ENCODE measurements around the gene KMT2E. TPM values are rescaled to one million over a fixed set of nuclear protein-coding genes. Genes with fewer than 3 reads are reported as not detected.
A peak's percentile ranks its signal among the peaks of the same experiment; 100 is the strongest.
"Not testable (repeated sequence)": the region's sequence is repeated elsewhere in the genome, so short reads cannot be mapped to it uniquely, and the experiment has no call there.

The KMT2E gene
- total RNA-seq, 1 donor from 2014 or later: 75.6 TPM

DNA sequence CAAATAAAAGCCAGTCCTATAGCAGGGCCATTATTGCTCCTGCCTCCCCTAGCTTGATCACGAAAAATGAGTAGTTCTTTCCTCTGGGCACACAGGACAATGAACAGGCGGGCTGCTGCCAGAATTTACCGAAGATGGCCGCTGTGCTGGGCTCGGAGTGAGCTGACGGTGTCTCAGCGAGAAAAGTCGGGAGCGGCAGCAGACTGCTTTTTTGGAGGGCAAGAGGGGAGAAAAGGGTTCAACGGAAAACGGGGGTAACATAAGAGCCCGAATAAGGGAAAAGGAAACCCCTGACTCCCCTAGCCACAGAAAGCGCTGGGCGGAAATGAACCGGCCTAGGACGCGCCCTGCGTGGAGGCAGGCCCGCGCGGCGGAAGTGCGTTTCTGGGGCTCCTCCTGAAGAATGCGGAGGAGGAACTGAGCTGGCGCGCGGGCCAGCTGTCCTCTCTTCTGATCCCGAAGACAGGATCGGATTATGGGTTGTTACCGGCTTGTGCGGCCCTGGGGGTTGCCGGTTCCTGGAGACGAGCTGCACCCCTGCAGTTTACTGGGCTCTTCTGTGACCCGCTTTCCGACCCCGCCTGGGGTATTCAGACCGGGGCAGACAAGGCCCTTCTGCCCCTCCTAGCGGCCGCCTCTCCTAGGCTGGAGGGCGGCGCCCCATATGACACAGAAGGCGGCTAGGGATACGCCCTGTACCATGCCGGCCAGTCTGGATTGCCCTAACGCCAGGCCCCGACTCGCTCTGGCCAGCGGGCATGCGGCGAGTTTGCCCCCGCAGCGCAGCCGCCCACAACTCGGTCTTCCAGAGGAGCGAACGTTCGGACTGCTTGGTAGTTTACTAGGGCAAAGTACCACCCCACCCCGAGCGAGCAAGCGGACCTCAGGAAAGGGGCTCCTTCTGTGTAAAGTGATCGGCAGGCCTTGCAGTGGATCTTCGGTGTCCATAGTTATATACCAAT is 30.1 kb upstream of the KMT2E start:
- H3K4me1 Mint-ChIP-seq (ENCODE audit: unreplicated experiment): peaks cover 74% of the 10 kb centered on the region
- H3K27me3 Mint-ChIP-seq (ENCODE audit: unreplicated experiment): no peaks in the 10 kb centered on the region
- TF ChIP-seq, protein P1, sequence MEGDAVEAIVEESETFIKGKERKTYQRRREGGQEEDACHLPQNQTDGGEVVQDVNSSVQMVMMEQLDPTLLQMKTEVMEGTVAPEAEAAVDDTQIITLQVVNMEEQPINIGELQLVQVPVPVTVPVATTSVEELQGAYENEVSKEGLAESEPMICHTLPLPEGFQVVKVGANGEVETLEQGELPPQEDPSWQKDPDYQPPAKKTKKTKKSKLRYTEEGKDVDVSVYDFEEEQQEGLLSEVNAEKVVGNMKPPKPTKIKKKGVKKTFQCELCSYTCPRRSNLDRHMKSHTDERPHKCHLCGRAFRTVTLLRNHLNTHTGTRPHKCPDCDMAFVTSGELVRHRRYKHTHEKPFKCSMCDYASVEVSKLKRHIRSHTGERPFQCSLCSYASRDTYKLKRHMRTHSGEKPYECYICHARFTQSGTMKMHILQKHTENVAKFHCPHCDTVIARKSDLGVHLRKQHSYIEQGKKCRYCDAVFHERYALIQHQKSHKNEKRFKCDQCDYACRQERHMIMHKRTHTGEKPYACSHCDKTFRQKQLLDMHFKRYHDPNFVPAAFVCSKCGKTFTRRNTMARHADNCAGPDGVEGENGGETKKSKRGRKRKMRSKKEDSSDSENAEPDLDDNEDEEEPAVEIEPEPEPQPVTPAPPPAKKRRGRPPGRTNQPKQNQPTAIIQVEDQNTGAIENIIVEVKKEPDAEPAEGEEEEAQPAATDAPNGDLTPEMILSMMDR (IDR thresholded peaks at IDR 0.05): peak; percentile 62
- peak; percentile 91 for DNase-seq (ENCODE audit: extremely low spot score, unreplicated experiment)
- no peaks in the 10 kb centered on the region for H3K9me3 Mint-ChIP-seq (ENCODE audit: unreplicated experiment)
- peak overlapping the region; percentile 99 for H3K4me3 Mint-ChIP-seq (ENCODE audit: unreplicated experiment)
- peak overlapping the region; percentile 100 for H3K27ac Mint-ChIP-seq (ENCODE audit: unreplicated experiment)
- H3K36me3 Mint-ChIP-seq (ENCODE audit: unreplicated experiment): peaks cover 9% of the 10 kb centered on the region

DNA sequence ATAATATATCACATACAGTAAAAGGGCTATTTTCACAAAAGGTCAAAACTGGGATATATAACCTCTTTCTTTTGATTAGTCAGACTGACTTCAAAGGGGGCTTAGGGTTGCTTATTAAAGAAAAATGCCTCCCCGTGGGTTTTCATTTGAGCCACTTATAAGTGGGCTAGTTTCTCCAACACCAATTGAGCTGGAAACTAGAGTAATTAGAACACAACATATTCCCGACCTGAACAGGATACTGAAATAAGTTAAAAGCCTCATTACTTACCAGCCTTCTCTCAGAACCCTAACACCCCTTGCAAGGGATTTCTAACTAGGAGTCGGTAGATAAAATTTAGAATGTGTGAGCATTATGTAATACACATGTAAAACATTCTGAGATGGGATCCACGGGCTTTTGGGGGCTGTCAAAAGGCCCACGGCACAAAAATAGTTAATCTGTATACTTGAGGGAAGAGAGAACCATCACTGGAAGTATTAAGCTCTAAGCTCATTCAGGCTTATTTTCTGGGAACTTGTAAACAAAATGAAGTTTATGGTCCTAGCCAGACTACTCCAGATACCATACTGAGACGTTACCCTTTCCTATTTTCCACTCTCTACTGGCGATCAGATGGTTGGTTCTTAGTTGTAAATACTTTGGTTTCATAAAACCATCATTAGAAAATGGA is 29.3 kb upstream of the KMT2E start:
- peaks cover 68% of the 10 kb centered on the region for H3K4me1 Mint-ChIP-seq (ENCODE audit: unreplicated experiment)
- DNase-seq (ENCODE audit: extremely low spot score, unreplicated experiment): no peak
- peaks cover 10% of the 10 kb centered on the region for H3K36me3 Mint-ChIP-seq (ENCODE audit: unreplicated experiment)
- peak overlapping the region; percentile 99 for H3K4me3 Mint-ChIP-seq (ENCODE audit: unreplicated experiment)
- no peaks in the 10 kb centered on the region for H3K27me3 Mint-ChIP-seq (ENCODE audit: unreplicated experiment)
- TF ChIP-seq, protein P1 (IDR thresholded peaks at IDR 0.05): no peak
- H3K27ac Mint-ChIP-seq (ENCODE audit: unreplicated experiment): peak overlapping the region; percentile 100
- no peaks in the 10 kb centered on the region for H3K9me3 Mint-ChIP-seq (ENCODE audit: unreplicated experiment)

DNA sequence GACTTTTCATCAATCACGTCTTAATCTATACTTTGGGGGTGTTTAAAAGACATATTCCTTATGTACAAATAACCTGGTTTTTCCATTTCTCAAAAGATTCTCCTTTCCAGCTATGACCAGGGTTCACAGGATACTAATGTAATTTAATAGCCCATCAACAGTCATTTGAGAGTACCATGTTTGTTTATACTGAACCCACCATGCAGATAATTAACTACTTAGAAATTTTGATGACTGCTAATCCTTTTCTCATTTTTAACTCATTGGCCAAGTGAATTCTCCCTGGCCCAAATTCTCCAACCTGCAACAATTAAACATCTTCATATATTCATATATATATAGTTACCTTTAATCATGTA is 28.8 kb upstream of the KMT2E start:
- H3K36me3 Mint-ChIP-seq (ENCODE audit: unreplicated experiment): peaks cover 14% of the 10 kb centered on the region
- no peak overlapping the region for H3K4me3 Mint-ChIP-seq (ENCODE audit: unreplicated experiment)
- no peaks in the 10 kb centered on the region for H3K9me3 Mint-ChIP-seq (ENCODE audit: unreplicated experiment)
- no peaks in the 10 kb centered on the region for H3K27me3 Mint-ChIP-seq (ENCODE audit: unreplicated experiment)
- H3K27ac Mint-ChIP-seq (ENCODE audit: unreplicated experiment): peak overlapping the region; percentile 100
- TF ChIP-seq, protein P1 (IDR thresholded peaks at IDR 0.05): no peak
- H3K4me1 Mint-ChIP-seq (ENCODE audit: unreplicated experiment): peaks cover 64% of the 10 kb centered on the region
- no peak for DNase-seq (ENCODE audit: extremely low spot score, unreplicated experiment)

DNA sequence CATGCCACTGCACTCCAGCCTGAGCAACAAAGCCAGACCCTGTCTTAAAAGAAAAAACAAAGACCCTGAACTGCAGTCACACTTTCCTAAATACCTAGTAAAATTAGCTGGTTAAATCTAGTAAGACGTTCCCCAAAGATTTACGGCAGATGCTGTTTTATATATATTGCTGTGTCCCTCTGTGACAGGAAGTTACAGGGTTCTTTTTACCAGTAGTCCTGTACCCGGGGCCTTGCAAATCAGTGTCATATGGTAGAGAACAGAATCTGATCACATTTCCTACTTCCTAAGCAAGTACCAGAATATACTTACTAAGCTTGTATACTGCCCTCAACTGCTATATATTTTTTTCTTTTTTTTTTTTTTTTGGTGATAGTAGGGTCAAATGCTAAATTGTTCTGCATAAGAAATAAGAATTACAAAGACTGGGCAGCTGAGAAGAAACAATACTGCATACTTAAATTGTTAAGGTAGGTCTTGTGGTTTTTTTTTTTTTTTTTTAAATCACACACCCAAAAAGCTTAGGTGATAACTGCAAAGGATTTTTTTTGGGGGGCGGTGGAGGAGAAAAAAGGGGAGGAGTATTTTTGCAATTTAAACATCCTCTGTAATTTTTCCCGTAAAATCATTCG is 27.3 kb upstream of the KMT2E start:
- Mint-ChIP-seq H3K4me1 (ENCODE audit: unreplicated experiment) (peaks cover 59% of the 10 kb centered on the region), H3K27me3 (ENCODE audit: unreplicated experiment) (no peaks in the 10 kb centered on the region), H3K27ac (ENCODE audit: unreplicated experiment) (peak overlapping the region; percentile 56), H3K36me3 (ENCODE audit: unreplicated experiment) (peaks cover 17% of the 10 kb centered on the region), H3K9me3 (ENCODE audit: unreplicated experiment) (no peaks in the 10 kb centered on the region), H3K4me3 (ENCODE audit: unreplicated experiment) (no peak overlapping the region)
- no peak for DNase-seq (ENCODE audit: extremely low spot score, unreplicated experiment)
- TF ChIP-seq, protein P1 (IDR thresholded peaks at IDR 0.05): no peak

DNA sequence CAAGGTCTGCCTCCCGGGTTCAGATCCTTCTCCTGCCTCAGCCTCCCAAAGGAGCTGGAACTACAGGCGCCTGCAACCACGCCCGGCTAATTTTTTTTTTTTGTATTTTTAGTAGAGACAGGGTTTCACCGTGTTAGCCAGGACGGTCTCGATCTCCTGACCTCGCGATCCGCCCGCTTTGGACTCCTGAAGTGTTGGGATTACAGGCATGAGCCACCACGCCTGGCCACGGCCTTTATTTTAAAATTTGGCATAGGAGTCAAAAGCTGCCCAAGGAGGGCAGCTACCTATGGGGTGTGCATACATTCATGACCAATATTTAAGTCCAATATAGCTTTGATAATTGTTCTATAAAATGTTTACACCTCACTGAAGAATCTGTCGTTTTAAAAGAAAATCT is 26.6 kb upstream of the KMT2E start:
- not testable (repeated sequence) for H3K27ac Mint-ChIP-seq (ENCODE audit: unreplicated experiment); H3K4me3 Mint-ChIP-seq (ENCODE audit: unreplicated experiment); H3K27me3 Mint-ChIP-seq (ENCODE audit: unreplicated experiment); DNase-seq (ENCODE audit: extremely low spot score, unreplicated experiment); H3K9me3 Mint-ChIP-seq (ENCODE audit: unreplicated experiment)
- Mint-ChIP-seq H3K36me3 (ENCODE audit: unreplicated experiment) (peaks cover 19% of the 10 kb centered on the region), H3K4me1 (ENCODE audit: unreplicated experiment) (peaks cover 58% of the 10 kb centered on the region)
